ENCODE results near the gene EYA2. TPM values are rescaled to one million over a fixed set of nuclear protein-coding genes. Genes with fewer than 3 reads are reported as not detected.

EYA2 gene
- total RNA-seq, 1 experiment from 2014 or later = not detected

DNA sequence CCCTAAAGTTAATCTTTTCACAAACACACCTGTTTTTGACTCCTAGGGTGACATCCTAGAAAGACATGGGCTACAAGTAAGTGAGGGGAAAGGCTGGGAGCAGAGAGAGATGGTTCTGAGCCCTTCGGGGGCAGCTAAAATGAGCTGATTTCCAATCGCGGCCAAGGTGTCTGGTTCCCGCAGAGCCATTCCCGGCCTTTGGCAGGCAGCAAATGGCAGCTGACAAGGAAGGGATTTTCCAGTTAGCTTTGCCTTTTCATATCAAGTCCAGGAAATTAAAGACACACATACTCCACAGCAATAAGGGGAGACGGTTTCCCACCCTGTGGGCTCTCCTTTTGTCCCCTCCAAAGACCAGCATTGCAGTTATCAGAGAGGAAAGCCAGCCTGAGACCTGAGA is 233.4 kb downstream of the EYA2 start:
- POLR2A ChIA-PET (ENCODE audit: low non-redundant PET) = no interaction called here
- H3K27me3 ChIP-seq (replicated peaks; ENCODE audit: insufficient read depth, low read depth, low read length, poor library complexity) = no peaks in the 10 kb centered on the region
- H3K36me3 ChIP-seq (ENCODE audit: insufficient read depth, low read length, poor library complexity, severe bottlenecking) = no peaks in the 10 kb centered on the region
- no peak overlapping the region for H3K4me3 ChIP-seq (ENCODE audit: low read depth, low read length, poor library complexity, severe bottlenecking)
- H3K9me3 ChIP-seq (ENCODE audit: low read depth, low read length, poor library complexity, severe bottlenecking) = no peaks in the 10 kb centered on the region
- no peak overlapping the region for H3K27ac ChIP-seq (ENCODE audit: low read depth, low read length, poor library complexity, severe bottlenecking)
- H3K4me1 ChIP-seq (ENCODE audit: insufficient read depth, low read length, poor library complexity, severe bottlenecking) = peaks cover 3% of the 10 kb centered on the region
- no TSS peak for BruUV-seq (replicated peaks)
- intact Hi-C loops (cut with micrococcal nuclease; ENCODE audit: unreplicated experiment) = no loop called here
- DNase-seq (ENCODE audit: low spot score) = no peak
- TF ChIP-seq, protein P1, sequence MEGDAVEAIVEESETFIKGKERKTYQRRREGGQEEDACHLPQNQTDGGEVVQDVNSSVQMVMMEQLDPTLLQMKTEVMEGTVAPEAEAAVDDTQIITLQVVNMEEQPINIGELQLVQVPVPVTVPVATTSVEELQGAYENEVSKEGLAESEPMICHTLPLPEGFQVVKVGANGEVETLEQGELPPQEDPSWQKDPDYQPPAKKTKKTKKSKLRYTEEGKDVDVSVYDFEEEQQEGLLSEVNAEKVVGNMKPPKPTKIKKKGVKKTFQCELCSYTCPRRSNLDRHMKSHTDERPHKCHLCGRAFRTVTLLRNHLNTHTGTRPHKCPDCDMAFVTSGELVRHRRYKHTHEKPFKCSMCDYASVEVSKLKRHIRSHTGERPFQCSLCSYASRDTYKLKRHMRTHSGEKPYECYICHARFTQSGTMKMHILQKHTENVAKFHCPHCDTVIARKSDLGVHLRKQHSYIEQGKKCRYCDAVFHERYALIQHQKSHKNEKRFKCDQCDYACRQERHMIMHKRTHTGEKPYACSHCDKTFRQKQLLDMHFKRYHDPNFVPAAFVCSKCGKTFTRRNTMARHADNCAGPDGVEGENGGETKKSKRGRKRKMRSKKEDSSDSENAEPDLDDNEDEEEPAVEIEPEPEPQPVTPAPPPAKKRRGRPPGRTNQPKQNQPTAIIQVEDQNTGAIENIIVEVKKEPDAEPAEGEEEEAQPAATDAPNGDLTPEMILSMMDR (conservative IDR thresholded peaks at IDR 0.05; ENCODE audit: low read depth, low read length) = no peak
- no peak for TF ChIP-seq EZH2 (IDR thresholded peaks at IDR 0.05; ENCODE audit: borderline replicate concordance, low read depth, low read length, poor library complexity, severe bottlenecking)
- CTCF ChIA-PET = no interaction called here

DNA sequence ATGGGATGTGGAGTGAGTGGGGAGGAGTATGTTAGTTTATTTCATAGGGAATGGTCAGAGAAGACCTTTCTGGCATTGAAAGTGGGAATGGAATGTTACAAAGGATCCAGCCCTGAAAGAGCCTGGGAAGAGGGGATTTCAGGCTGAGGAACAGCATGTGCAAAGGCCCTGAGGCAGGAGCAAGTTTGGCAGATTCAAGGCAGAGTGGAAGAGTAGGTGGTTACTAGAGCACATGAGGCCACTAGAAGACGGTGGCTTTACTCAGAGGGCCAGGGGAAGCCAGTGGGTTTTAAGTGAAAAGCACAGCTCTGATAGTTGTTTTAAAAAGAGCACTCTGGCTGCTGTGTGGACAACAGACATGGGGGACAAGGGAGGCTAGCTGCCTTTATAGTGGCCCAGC is 234.7 kb downstream of the EYA2 start:
- Histone ChIP-seq H3K27me3 (replicated peaks; ENCODE audit: insufficient read depth, low read depth, low read length, poor library complexity) (no peaks in the 10 kb centered on the region), H3K4me1 (ENCODE audit: insufficient read depth, low read length, poor library complexity, severe bottlenecking) (peaks cover 3% of the 10 kb centered on the region), H3K4me3 (ENCODE audit: low read depth, low read length, poor library complexity, severe bottlenecking) (no peak overlapping the region), H3K36me3 (ENCODE audit: insufficient read depth, low read length, poor library complexity, severe bottlenecking) (no peaks in the 10 kb centered on the region), H3K9me3 (ENCODE audit: low read depth, low read length, poor library complexity, severe bottlenecking) (no peaks in the 10 kb centered on the region), H3K27ac (ENCODE audit: low read depth, low read length, poor library complexity, severe bottlenecking) (no peak overlapping the region)
- ChIA-PET POLR2A (ENCODE audit: low non-redundant PET) (no interaction called here), CTCF (no interaction called here)
- no TSS peak for BruUV-seq (replicated peaks)
- intact Hi-C loops (cut with micrococcal nuclease; ENCODE audit: unreplicated experiment) = no loop called here
- no peak for DNase-seq (ENCODE audit: low spot score)
- no peak for TF ChIP-seq EZH2 (IDR thresholded peaks at IDR 0.05; ENCODE audit: borderline replicate concordance, low read depth, low read length, poor library complexity, severe bottlenecking)
- TF ChIP-seq, protein P1 (conservative IDR thresholded peaks at IDR 0.05; ENCODE audit: low read depth, low read length) = no peak

DNA sequence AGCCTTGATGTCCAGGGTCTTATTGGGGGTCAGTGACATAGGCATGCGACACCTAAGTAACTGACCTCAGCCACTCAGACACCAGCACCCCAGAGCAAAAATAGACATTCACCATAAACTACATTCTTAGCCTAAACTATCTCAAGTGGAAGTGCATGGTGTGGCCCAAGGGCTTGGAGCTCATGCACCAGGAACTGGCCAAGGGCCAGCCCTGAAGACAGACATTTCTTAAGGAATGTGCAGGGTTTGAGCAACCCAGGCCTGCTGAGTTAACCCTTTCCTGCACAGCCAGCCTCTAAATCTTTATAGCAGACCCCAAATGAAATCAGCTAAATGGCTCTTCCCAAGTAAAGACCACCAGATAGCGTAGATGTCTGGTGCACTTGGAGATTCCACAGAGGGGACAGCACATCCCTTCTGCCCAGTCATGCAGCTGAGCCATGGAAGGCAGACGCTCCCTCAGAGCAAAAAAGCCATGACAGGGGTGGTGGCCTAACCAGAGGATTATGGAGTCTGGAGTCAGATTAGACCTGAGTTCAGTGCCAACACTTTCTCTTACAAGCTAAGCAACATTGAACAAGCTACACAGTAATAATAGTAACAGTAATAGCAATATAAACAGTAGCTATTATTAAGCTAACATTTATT is 239.3 kb downstream of the EYA2 start:
- Histone ChIP-seq H3K4me1 (ENCODE audit: insufficient read depth, low read length, poor library complexity, severe bottlenecking) (no peaks in the 10 kb centered on the region), H3K4me3 (ENCODE audit: low read depth, low read length, poor library complexity, severe bottlenecking) (no peak overlapping the region), H3K27ac (ENCODE audit: low read depth, low read length, poor library complexity, severe bottlenecking) (no peak overlapping the region), H3K36me3 (ENCODE audit: insufficient read depth, low read length, poor library complexity, severe bottlenecking) (no peaks in the 10 kb centered on the region), H3K9me3 (ENCODE audit: low read depth, low read length, poor library complexity, severe bottlenecking) (no peaks in the 10 kb centered on the region), H3K27me3 (replicated peaks; ENCODE audit: insufficient read depth, low read depth, low read length, poor library complexity) (no peaks in the 10 kb centered on the region)
- ChIA-PET CTCF (no interaction called here), POLR2A (ENCODE audit: low non-redundant PET) (interaction anchor here (0.6 to 0.7 kb wide), 2 partner anchors 381 to 1013 kb away, joined by 3 read pairs; no protein-coding TSS in a partner anchor)
- intact Hi-C loops (cut with micrococcal nuclease; ENCODE audit: unreplicated experiment) = no loop called here
- peak; percentile 32 for DNase-seq (ENCODE audit: low spot score)
- no TSS peak for BruUV-seq (replicated peaks)
- TF ChIP-seq, protein P1 (conservative IDR thresholded peaks at IDR 0.05; ENCODE audit: low read depth, low read length) = no peak
- no peak for TF ChIP-seq EZH2 (IDR thresholded peaks at IDR 0.05; ENCODE audit: borderline replicate concordance, low read depth, low read length, poor library complexity, severe bottlenecking)

Data from A673 (cell line).